ENCODE results near the gene SPEM3.
"Not testable (repeated sequence)": the region's sequence is repeated elsewhere in the genome, so short reads cannot be mapped to it uniquely, and the experiment has no call there.

Gene SPEM3

GRCh38 chr17:7468804-7469389, 40.2 kb downstream of the SPEM3 start:
- no peak for DNase-seq (ENCODE audit: low read depth in 3 of 3, low spot score in 1 of 3)

DNA sequence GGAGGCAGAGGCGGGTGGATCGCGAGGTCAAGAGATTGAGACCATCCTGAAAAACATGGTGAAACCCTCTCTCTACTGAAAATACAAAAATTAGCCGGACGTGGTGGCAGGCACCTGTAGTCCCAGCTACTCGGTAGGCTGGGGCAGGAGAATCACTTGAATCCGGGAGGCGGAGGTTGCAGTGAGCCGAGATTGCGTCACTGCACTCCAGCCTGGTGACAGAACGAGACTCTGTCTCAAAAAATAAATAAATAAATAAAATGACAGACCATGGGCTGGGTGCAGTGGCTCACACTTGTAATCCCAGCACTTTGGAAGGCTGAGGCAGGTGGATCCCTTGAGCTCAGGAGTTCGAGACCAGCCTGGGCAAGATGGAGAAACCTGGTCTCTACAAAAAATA, 41.2 kb downstream of the SPEM3 start:
- not testable (repeated sequence) for DNase-seq (ENCODE audit: low read depth in 3 of 3, low spot score in 1 of 3)

- DNase-seq (ENCODE audit: low read depth in 3 of 3, low spot score in 1 of 3), result not testable (repeated sequence)
Observed at GRCh38 chr17:7470457-7470973, 41.9 kb downstream of the SPEM3 start.

GRCh38 chr17:7471729-7472128, 43.1 kb downstream of the SPEM3 start:
- DNase-seq (ENCODE audit: low read depth in 3 of 3, low spot score in 1 of 3), result no peak

DNA sequence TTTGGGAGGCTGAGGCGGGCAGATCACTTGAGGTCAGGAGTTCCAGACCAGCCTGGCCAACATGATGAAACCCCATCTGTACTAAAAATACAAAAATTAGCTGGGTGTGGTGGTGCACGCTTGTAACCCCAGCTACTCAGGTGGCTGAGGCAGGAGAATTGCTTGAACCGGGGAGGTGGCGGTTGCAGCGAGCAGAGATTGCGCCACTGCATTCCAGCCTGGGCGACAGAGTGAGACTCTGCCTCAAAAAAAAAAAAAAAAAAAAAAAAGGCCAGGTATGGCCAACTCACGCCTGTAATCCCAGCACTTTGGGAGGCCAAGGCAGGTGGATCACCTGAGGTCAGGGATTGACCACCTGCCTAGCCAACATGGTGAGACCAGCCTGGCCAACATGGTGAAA, 46.1 kb downstream of the SPEM3 start:
- not testable (repeated sequence) for DNase-seq (ENCODE audit: low read depth in 3 of 3, low spot score in 1 of 3)

GRCh38 chr17:7475764-7476422, 47.2 kb downstream of the SPEM3 start:
- DNase-seq (ENCODE audit: low read depth in 3 of 3, low spot score in 1 of 3), result no peak

- no peak for DNase-seq (ENCODE audit: low read depth in 3 of 3, low spot score in 1 of 3)
Observed at GRCh38 chr17:7476494-7476893, 47.8 kb downstream of the SPEM3 start.

- DNase-seq (ENCODE audit: low read depth in 3 of 3, low spot score in 1 of 3), result no peak
Observed at GRCh38 chr17:7476951-7477350, 48.3 kb downstream of the SPEM3 start.

- DNase-seq (ENCODE audit: low read depth in 3 of 3, low spot score in 1 of 3), result no peak
Observed at GRCh38 chr17:7477392-7478275, 49.0 kb downstream of the SPEM3 start.

GRCh38 chr17:7478276-7479212, 49.9 kb downstream of the SPEM3 start:
- DNase-seq (ENCODE audit: low read depth in 3 of 3, low spot score in 1 of 3), result peak in 1 of 3 donors; percentile 41

DNA sequence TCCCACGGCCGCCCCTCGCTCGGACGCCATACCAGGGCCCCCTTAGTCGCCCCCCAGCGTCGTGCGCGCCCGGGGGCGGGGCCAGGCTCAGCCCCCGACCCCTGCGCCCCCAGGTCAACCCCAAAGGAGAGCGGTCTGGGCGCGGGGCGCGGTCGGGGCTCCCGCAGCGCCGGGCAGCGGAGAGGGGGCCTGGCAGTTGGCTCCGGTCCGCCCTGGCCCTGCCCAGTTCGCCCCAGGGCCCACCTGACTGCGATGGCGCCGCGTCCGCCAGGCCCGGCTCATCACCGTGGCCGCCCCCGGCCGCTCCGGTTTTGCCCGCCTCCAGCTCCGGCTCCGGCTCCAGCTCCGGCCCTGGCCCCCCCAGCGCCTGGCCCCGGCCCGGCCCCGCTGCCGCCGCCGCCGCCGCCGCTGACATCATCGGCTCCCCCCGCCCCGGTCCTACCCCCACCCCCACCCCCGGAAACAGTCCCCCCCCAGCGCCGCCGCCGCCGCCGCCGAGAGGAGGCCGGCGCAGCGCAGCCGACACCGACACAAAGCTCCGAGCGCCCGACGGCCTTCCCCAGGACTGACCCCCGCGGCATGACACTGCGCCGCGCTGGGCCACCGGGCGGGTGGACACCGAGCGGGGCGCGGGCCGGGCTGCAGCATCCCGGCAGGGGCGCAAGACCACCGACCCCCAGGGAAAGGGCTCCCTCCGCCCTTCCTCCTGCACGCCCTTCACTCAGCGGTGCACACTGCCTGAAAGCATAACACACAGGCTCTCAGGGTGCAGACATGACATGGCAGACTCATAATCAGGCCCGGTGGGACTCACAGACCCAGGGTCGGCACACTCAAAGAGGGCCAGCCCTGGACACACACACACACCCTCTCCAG, 50.8 kb downstream of the SPEM3 start, which contains the start of gene ZBTB4:
TSS of gene ZBTB4 (minus strand) at position 419 of the 876 bp plus-strand sequence. CDS start 12,830 bp downstream, outside the sequence.
- DNase-seq (ENCODE audit: low read depth in 3 of 3, low spot score in 1 of 3), result peak in 1 of 3 donors; percentile 49

DNA sequence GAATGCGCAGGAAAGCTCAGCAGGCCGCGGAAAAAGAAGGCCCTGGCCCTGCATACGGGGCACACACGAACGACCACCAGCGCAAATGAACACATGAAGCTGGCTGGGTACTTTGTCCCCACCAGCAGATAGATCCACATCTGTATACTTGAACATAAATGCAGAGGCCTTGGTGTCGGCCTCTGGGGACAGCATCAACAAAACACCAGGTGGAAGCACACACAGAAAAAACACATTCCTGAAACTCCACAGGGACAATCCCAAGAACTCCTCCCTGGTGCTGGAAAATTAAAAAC, 51.4 kb downstream of the SPEM3 start:
- no peak for DNase-seq (ENCODE audit: low read depth in 3 of 3, low spot score in 1 of 3)

- not testable (repeated sequence) for DNase-seq (ENCODE audit: low read depth in 3 of 3, low spot score in 1 of 3)
Observed at GRCh38 chr17:7481275-7481674, 52.6 kb downstream of the SPEM3 start, which contains the start of gene SLC35G6. Gene SLC35G6 (plus strand): TSS chr17:7481446. CDS start chr17:7481517, 71 bp downstream.

- not testable (repeated sequence) for DNase-seq (ENCODE audit: low read depth in 3 of 3, low spot score in 1 of 3)
Observed at GRCh38 chr17:7481842-7482741, 53.4 kb downstream of the SPEM3 start.
